Renal cortical epithelial cell (primary cell): ENCODE measurements around the gene OSBPL2. TPM values are rescaled to one million over a fixed set of nuclear protein-coding genes. Genes with fewer than 3 reads are reported as not detected.

Experiments used
- DNase-seq: peaks from one replicate; pipeline ENCODE4 v3.0.0-alpha.2; 2011; ENCODE audit warnings: low read depth
- total RNA-seq: library from RNA; depleted of rRNA; stranded (reverse); fragments of >200 nt; gene quantifications from 2 replicates; pipeline ENCODE4 v1.2.3, GENCODE V29; 2014

The OSBPL2 gene
- total RNA-seq, 1 donor from 2014 or later = 41.9 TPM

GRCh38 chr20:62222266-62222850 lies 16.0 kb upstream of the OSBPL2 start:
- no peak for DNase-seq

DNA sequence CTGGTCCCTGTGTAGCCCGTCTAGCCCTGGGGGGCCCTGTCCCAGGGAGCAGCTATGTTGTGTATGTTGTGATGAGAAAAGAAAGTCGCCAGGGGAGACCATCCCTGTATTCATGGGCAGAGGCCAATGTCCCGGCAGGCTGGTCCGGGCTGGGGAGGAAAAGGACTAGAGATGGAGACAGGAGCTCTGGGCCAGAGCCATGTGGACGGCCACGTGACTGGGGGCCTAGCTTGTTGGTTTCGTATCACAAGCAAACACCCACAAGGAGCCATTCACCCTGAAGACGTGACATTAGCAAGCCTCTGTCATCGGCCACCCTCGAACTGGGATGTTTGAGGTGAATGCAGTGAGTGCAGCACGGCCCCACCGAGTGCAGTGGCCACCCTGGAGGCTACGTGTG lies 15.3 kb upstream of the OSBPL2 start:
- DNase-seq = no peak

DNA sequence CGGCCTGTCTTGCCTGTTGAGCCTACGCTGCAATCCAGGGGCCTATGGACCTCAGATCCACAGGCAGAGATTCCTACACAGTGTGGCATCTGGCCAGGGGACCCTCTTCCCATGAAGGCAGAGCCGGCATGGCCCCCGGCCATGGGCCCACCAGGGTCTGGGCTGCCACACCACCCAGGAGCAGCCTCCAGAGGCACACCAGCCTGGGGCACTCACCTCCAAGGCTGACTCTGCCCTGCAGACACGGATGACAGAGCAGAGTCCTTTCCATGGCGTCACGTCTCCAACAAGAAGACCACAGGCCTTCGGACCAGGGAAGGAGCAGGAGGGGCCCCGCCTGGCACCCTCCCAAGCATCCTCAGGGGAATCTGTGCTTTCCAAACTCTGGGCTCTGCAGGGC lies 14.8 kb upstream of the OSBPL2 start:
- DNase-seq = no peak

- no peak for DNase-seq
These were observed 14.0 kb upstream of the OSBPL2 start for GRCh38 chr20:62224113-62224855.

DNA sequence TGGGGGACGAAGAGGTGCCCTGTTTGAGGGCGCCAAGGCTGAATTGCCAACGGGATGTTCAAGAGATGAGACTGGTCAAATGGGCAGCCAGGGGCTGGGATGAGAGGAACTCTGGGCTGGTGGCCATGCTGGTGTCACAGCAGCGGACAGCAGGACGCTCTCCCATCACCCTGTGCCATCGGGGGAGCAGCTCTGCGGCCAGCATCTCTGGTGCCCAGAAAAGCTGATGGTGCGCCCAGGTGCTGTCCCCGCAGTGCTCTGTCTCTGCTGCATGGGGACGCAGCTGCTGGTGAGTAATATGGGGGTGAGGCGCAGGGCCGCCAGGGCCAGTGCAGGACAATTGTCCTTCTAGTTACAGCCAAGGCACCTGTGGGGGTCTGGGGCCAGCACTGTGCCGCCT lies 13.3 kb upstream of the OSBPL2 start:
- DNase-seq = no peak

- DNase-seq = no peak
These were observed 12.3 kb upstream of the OSBPL2 start for GRCh38 chr20:62225820-62226635.

GRCh38 chr20:62226707-62227590 lies 11.4 kb upstream of the OSBPL2 start:
- no peak for DNase-seq

GRCh38 chr20:62227591-62227976 lies 10.7 kb upstream of the OSBPL2 start:
- DNase-seq = no peak

DNA sequence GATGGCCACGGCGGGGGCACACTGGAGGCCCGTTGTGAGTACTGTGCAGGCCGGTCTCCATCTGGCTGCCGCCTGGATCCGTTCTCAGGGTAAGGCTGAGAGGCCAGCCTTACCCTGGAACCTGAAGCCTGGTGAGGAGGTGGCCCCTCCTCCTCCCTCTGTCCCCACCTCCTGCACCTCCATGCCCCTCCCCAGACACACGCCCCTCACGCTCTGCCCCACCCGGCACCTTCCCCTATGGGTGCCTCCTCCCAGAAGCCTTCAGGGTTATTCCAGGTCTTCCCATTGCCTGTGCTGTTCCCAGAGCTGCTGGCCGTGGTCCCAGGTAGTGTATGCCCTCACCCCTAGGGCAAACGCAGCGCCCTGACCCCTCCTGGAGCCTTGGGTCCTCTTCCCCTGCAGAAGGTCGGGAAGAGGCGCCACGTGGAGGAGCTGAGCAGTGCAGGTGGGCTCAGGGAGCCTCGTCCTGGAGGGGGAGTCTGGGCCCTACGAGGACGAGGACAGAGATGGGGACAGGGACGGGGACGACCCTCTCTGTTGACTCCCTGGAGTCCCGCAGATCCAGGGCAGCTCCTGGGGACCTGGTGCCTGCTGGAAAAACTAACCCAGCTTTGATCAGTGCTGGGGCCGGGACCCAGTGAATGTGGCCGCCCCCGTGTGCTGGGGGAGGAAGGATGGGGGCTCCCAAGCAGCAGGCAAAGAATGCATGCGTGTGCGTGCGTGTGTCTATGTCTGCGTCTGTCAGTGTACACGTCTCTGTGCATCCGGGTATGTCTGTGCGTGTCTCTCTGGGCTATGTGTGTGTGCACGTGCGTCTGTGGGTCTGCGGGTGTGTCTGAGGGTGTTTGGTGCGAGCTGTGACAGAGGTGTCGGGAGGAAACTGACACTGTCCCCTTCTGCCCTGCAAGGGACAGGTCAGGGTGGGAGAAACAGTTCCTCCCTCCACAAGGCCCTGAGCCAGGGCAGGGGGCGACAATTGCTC lies 10.1 kb upstream of the OSBPL2 start:
- no peak for DNase-seq

- no peak for DNase-seq
These were observed 9.3 kb upstream of the OSBPL2 start for GRCh38 chr20:62228982-62229545.

GRCh38 chr20:62229667-62230066 lies 8.7 kb upstream of the OSBPL2 start:
- no peak for DNase-seq

- no peak for DNase-seq
These were observed 8.0 kb upstream of the OSBPL2 start for GRCh38 chr20:62230276-62230675.

- no peak for DNase-seq
These were observed 7.6 kb upstream of the OSBPL2 start for GRCh38 chr20:62230696-62231095.

GRCh38 chr20:62231292-62231691 lies 7.0 kb upstream of the OSBPL2 start:
- DNase-seq = no peak

- no peak for DNase-seq
These were observed 6.1 kb upstream of the OSBPL2 start for GRCh38 chr20:62232194-62232593.

DNA sequence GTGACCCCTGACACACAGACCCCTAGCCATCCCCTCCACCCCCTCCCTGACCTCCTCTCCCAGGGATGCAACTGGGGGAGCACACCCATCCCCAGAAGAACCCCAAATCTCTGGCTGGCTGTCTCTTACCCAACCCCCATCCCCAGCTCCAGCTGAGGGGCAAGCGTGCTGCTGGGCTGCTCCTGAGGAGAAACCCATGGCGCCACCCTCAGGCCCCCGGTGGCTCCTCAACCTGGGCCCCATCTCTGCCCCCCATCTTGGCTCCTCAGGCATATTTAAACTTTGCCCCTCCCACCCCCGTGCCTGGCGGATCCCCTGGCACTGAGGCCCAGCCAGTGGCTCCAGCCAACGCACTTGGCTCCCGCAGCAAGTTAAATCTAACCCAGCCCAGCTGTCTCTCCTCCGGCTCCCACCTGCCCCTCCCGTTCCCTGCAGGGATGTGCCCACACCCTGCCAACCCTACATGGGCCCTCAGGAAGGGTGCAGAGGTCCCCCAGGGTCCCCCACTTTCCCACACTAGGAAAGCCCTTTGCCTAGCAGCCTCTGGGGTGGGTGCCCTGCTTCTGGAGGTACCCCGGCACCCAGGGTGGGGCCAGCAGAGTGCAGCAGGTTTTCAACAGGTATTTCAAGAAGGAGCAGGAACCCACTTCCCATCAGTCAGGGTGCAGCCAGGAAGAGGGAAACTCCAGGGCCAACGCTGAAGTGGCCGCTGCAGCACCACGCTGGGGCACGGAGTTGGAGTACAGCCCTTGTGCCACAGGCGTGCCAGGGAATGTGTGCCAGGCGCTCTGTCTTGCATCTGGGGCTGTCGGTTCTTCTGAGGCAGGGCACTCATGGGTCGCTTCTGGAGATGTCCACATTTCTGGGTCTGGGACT lies 5.3 kb upstream of the OSBPL2 start:
- no peak for DNase-seq

DNA sequence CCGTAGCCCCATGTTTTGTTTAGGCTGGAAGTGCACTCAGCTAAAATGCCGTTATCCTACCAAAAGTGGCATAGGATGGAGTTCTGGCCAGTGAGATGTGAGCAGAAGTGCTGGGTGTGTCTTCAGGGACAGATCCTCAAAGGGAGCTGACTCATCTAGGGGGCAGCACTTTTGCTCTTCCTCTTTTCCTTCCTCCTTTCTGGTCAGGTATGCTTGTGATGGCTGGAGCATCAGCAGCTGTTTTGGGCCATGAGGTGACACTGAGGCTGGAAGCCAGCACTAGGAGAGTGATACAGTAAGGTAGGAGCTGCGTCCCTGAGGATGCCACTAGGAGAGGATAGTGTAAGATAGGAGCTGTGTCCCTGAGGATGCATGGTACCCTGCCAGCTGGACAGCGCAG lies 4.6 kb upstream of the OSBPL2 start:
- DNase-seq = no peak

GRCh38 chr20:62234339-62234738 lies 4.0 kb upstream of the OSBPL2 start:
- no peak for DNase-seq
